AG04450 (cell line): Measurements from ENCODE around the gene FAM162A. TPM values are rescaled to one million over a fixed set of nuclear protein-coding genes. Genes with fewer than 3 reads are reported as not detected.

Experiments
- CTCF ChIA-PET: fragments of 300-600, 350-600 bp; formaldehyde crosslinking; extraction: SDS; loops from one replicate; lab custom pipeline; 2022; ENCODE audit warnings: antibody characterized with exemption, inconsistent platforms; lab: Charles Lee
- POLR2A ChIA-PET: fragments of 350-600 bp; formaldehyde crosslinking; extraction: SDS; loops from one replicate; lab custom pipeline; 2021; ENCODE audit warnings: antibody characterized with exemption, inconsistent platforms; lab: Yijun Ruan, JAX
- DNase-seq: peaks from one replicate; pipeline ENCODE4 v3.0.0-alpha.2; 2011; ENCODE audit warnings: low read depth, low spot score
- H3K27ac ChIP-seq: one replicate; pipeline ENCODE4 v1.5.1; 2012; ENCODE audit warnings: low read depth, low read length, control low read depth
- H3K27me3 ChIP-seq: one replicate; pipeline ENCODE4 v1.6.0; 2012; ENCODE audit warnings: low read length; ENCODE audit not compliant: control insufficient read depth, insufficient read depth
- H3K4me3 ChIP-seq: 2 replicates; pipeline ENCODE4 v1.5.1; 2011; ENCODE audit warnings: mild to moderate bottlenecking, low read depth, low read length, control low read depth
- H3K9me3 ChIP-seq: 2 replicates; pipeline ENCODE4 v1.5.1; 2012; ENCODE audit warnings: low read length; ENCODE audit not compliant: control insufficient read depth, insufficient read depth
- CTCF ChIP-seq: IDR thresholded peaks from 2 replicates; pipeline ENCODE4 v1.5.1; 2011; ENCODE audit warnings: low read depth, low read length, control low read depth, inconsistent platforms
- polyA plus RNA-seq: library from polyadenylated mRNA; depleted of rRNA; stranded (reverse); fragments of >200 nt; gene quantifications from 2 replicates; pipeline ENCODE4 v1.2.3, GENCODE V29; 2011

The FAM162A gene
- polyA plus RNA-seq, 1 experiment: 61.6 TPM

- H3K27ac ChIP-seq: no peak overlapping the region
- no peak for DNase-seq
- ChIA-PET CTCF (interaction anchor here (1.3 to 1.4 kb wide), 2 partner anchors 254 to 256 kb away, joined by 3 to 7 read pairs; no protein-coding TSS in a partner anchor), POLR2A (no interaction called here)
- H3K27me3 ChIP-seq: no peaks in the 10 kb centered on the region
- no peaks in the 10 kb centered on the region for H3K9me3 ChIP-seq
- H3K4me3 ChIP-seq: no peak overlapping the region
- TF ChIP-seq CTCF: peak; percentile 48
These were observed 27.6 kb upstream of the FAM162A start for GRCh38 chr3:122356402-122356801.

- no peak overlapping the region for H3K27ac ChIP-seq
- no peaks in the 10 kb centered on the region for H3K9me3 ChIP-seq
- no peaks in the 10 kb centered on the region for H3K27me3 ChIP-seq
- TF ChIP-seq CTCF: no peak
- ChIA-PET POLR2A (interaction anchor here (0.6 kb wide), 1 partner anchor 62 kb away, joined by 3 read pairs; no protein-coding TSS in a partner anchor), CTCF (interaction anchor here (1.1 kb wide), 1 partner anchor 256 kb away, joined by 6 read pairs; no protein-coding TSS in a partner anchor)
- no peak for DNase-seq
- no peak overlapping the region for H3K4me3 ChIP-seq
These were observed 25.9 kb upstream of the FAM162A start for GRCh38 chr3:122357828-122358702.

GRCh38 chr3:122358703-122359032, 25.3 kb upstream of the FAM162A start:
- no peak for TF ChIP-seq CTCF
- POLR2A ChIA-PET: no interaction called here

GRCh38 chr3:122362026-122362425, 22.0 kb upstream of the FAM162A start:
- no peak for DNase-seq
- Histone ChIP-seq H3K4me3 (no peak overlapping the region), H3K27ac (no peak overlapping the region), H3K27me3 (no peaks in the 10 kb centered on the region), H3K9me3 (no peaks in the 10 kb centered on the region)
- ChIA-PET CTCF (interaction anchor here (0.6 to 1.2 kb wide), 2 partner anchors 22 to 815 kb away, joined by 3 to 4 read pairs; partner anchors contain the start of gene FAM162A), POLR2A (no interaction called here)
- TF ChIP-seq CTCF: no peak

More at GRCh38 chr3:122358703-122359032, 25.3 kb upstream of the FAM162A start:
- DNase-seq: no peak
- Histone ChIP-seq H3K27me3 (no peaks in the 10 kb centered on the region), H3K27ac (no peak overlapping the region), H3K4me3 (no peak overlapping the region), H3K9me3 (no peaks in the 10 kb centered on the region)
- CTCF ChIA-PET: interaction anchor here (0.9 kb wide), 1 partner anchor 34 kb away, joined by 3 read pairs; no protein-coding TSS in a partner anchor

- POLR2A ChIA-PET: no interaction called here
- no peak for DNase-seq
- no peak overlapping the region for H3K27ac ChIP-seq
- no peak for TF ChIP-seq CTCF
- CTCF ChIA-PET: interaction anchor here (0.7 to 1.0 kb wide), 2 partner anchors 20 to 263 kb away, joined by 3 to 4 read pairs; partner anchors contain the start of gene FAM162A
- no peaks in the 10 kb centered on the region for H3K27me3 ChIP-seq
- no peak overlapping the region for H3K4me3 ChIP-seq
- H3K9me3 ChIP-seq: no peaks in the 10 kb centered on the region
These were observed 19.5 kb upstream of the FAM162A start for GRCh38 chr3:122364490-122364889.
